ENCODE data around the gene PSMC5.
"Not testable (repeated sequence)": the region's sequence is repeated elsewhere in the genome, so short reads cannot be mapped to it uniquely, and the experiment has no call there.

Gene PSMC5

GRCh38 chr17:63874061-63874626 lies 46.9 kb downstream of the PSMC5 start:
- not testable (repeated sequence) for DNase-seq

- DNase-seq: not testable (repeated sequence)
Measured at GRCh38 chr17:63874693-63875092, 47.5 kb downstream of the PSMC5 start.

GRCh38 chr17:63878413-63878812 lies 51.2 kb downstream of the PSMC5 start:
- DNase-seq: not testable (repeated sequence)

GRCh38 chr17:63880706-63881105 lies 53.5 kb downstream of the PSMC5 start:
- DNase-seq: no peak

- not testable (repeated sequence) for DNase-seq
Measured at GRCh38 chr17:63881337-63881736, 54.1 kb downstream of the PSMC5 start.
